GM18517 (cell line): ENCODE data around the gene SCFD2.
"Not testable (repeated sequence)": the region's sequence is repeated elsewhere in the genome, so short reads cannot be mapped to it uniquely, and the experiment has no call there.

Experiments
- ATAC-seq: cut with Tn5 transposase; IDR thresholded peaks from one replicate; pipeline ENCODE4 v1.9.1; 2021; ENCODE audit warnings: mild to moderate bottlenecking, moderate library complexity; ENCODE audit not compliant: unreplicated experiment

The SCFD2 gene

GRCh38 chr4:53059871-53060270 lies 306.0 kb downstream of the SCFD2 start:
- ATAC-seq: no peak

- ATAC-seq: no peak
Measured at GRCh38 chr4:53059256-53059655, 306.6 kb downstream of the SCFD2 start.

- no peak for ATAC-seq
Measured at GRCh38 chr4:53057679-53058078, 308.2 kb downstream of the SCFD2 start.

- not testable (repeated sequence) for ATAC-seq
Measured at GRCh38 chr4:53057108-53057507, 308.8 kb downstream of the SCFD2 start.

- ATAC-seq: no peak
Measured at GRCh38 chr4:53055716-53056403, 310.0 kb downstream of the SCFD2 start.

GRCh38 chr4:53055274-53055673 lies 310.6 kb downstream of the SCFD2 start:
- ATAC-seq: no peak

GRCh38 chr4:53050361-53050774 lies 315.5 kb downstream of the SCFD2 start:
- no peak for ATAC-seq

- ATAC-seq: no peak
Measured at GRCh38 chr4:53049528-53049927, 316.3 kb downstream of the SCFD2 start.

GRCh38 chr4:53044651-53044960 lies 321.3 kb downstream of the SCFD2 start:
- ATAC-seq: no peak

- ATAC-seq: no peak
Measured at GRCh38 chr4:53043891-53044650, 321.8 kb downstream of the SCFD2 start.

GRCh38 chr4:53043055-53043454 lies 322.8 kb downstream of the SCFD2 start:
- no peak for ATAC-seq

GRCh38 chr4:53040851-53041250 lies 325.0 kb downstream of the SCFD2 start:
- no peak for ATAC-seq

GRCh38 chr4:53040459-53040815 lies 325.4 kb downstream of the SCFD2 start:
- ATAC-seq: no peak

GRCh38 chr4:53039741-53040458 lies 326.0 kb downstream of the SCFD2 start:
- no peak for ATAC-seq

GRCh38 chr4:53037892-53038291 lies 328.0 kb downstream of the SCFD2 start:
- ATAC-seq: no peak

GRCh38 chr4:53032908-53033307 lies 333.0 kb downstream of the SCFD2 start:
- ATAC-seq: not testable (repeated sequence)

GRCh38 chr4:53026233-53026632 lies 339.6 kb downstream of the SCFD2 start:
- ATAC-seq: no peak

GRCh38 chr4:53023677-53024299 lies 342.1 kb downstream of the SCFD2 start:
- ATAC-seq: no peak

GRCh38 chr4:53022513-53023100 lies 343.3 kb downstream of the SCFD2 start:
- no peak for ATAC-seq

GRCh38 chr4:53021754-53022512 lies 343.9 kb downstream of the SCFD2 start:
- no peak for ATAC-seq
